Mesendoderm (in vitro differentiated cells): ENCODE measurements around the gene SSNA1.

Source experiments
- DNase-seq: peaks from one replicate; pipeline ENCODE4 v3.0.0; 2013
- H2AK5ac ChIP-seq: 2 replicates; pipeline ENCODE4 v1.6.1; 2013; ENCODE audit warnings: low read length, inconsistent platforms
- H2BK120ac ChIP-seq: 2 replicates; pipeline ENCODE4 v1.6.1; 2013; ENCODE audit warnings: low read depth, mild to moderate bottlenecking, low read length, moderate library complexity, mixed read lengths
- H2BK15ac ChIP-seq: replicated peaks from 2 replicates; pipeline ENCODE4 v1.6.1; 2013; ENCODE audit warnings: low read depth, mild to moderate bottlenecking, moderate library complexity
- H2BK5ac ChIP-seq: 2 replicates; pipeline ENCODE4 v1.6.1; 2013; ENCODE audit warnings: low read length, inconsistent platforms
- H3K18ac ChIP-seq: 2 replicates; pipeline ENCODE4 v1.6.1; 2013; ENCODE audit warnings: mild to moderate bottlenecking, low read length, mixed read lengths
- H3K23ac ChIP-seq: one replicate; pipeline ENCODE4 v1.6.1; 2013; ENCODE audit warnings: low read length
- H3K27ac ChIP-seq: 2 replicates; pipeline ENCODE4 v1.5.1; 2013; ENCODE audit warnings: low read depth, mild to moderate bottlenecking, inconsistent platforms, low read length, moderate library complexity
- H3K27me3 ChIP-seq: 2 replicates; pipeline ENCODE4 v1.6.1; 2013; ENCODE audit warnings: low read length, control low read depth, mild to moderate bottlenecking, inconsistent platforms; ENCODE audit not compliant: insufficient read depth, poor library complexity
- H3K36me3 ChIP-seq: 2 replicates; pipeline ENCODE4 v1.6.1; 2013; ENCODE audit warnings: low read length, inconsistent platforms; ENCODE audit not compliant: control insufficient read depth, insufficient read depth
- H3K4ac ChIP-seq: one replicate; pipeline ENCODE4 v1.6.1; 2013; ENCODE audit warnings: low read depth, mild to moderate bottlenecking, low read length, moderate library complexity
- H3K4me1 ChIP-seq: 2 replicates; pipeline ENCODE4 v1.6.1; 2013; ENCODE audit warnings: low read depth, low read length, inconsistent platforms; ENCODE audit not compliant: control insufficient read depth
- H3K4me2 ChIP-seq: 2 replicates; pipeline ENCODE4 v1.6.1; 2013; ENCODE audit warnings: low read length
- H3K4me3 ChIP-seq: 2 replicates; pipeline ENCODE4 v1.5.1; 2013; ENCODE audit warnings: mild to moderate bottlenecking, low read length
- H3K56ac ChIP-seq: one replicate; pipeline ENCODE4 v1.6.1; 2013; ENCODE audit warnings: low read length
- H3K79me1 ChIP-seq: 2 replicates; pipeline ENCODE4 v1.6.1; 2013; ENCODE audit warnings: low read length, inconsistent platforms
- H3K79me2 ChIP-seq: 2 replicates; pipeline ENCODE4 v1.6.1; 2013; ENCODE audit warnings: mild to moderate bottlenecking, low read length; ENCODE audit not compliant: control insufficient read depth, insufficient read depth
- H3K9ac ChIP-seq: 2 replicates; pipeline ENCODE4 v1.6.1; 2013; ENCODE audit warnings: low read length, inconsistent platforms
- H4K5ac ChIP-seq: one replicate; pipeline ENCODE4 v1.6.1; 2013; ENCODE audit warnings: low read length
- H4K8ac ChIP-seq: one replicate; pipeline ENCODE4 v1.6.1; 2013; ENCODE audit warnings: low read depth, mild to moderate bottlenecking, control low read depth, low read length, moderate library complexity
- WGBS: extraction: QIAGEN DNeasy Blood & Tissue Kit; methylation state at CpG from one replicate; pipeline ENCODE4 v1.1.7; 2013; ENCODE audit warnings: low lambda C conversion rate, missing lambda C conversion rate; ENCODE audit not compliant: insufficient coverage; ENCODE audit errors: extremely low coverage; 5-methylcytosine and 5-hydroxymethylcytosine counted together

SSNA1 gene

DNA sequence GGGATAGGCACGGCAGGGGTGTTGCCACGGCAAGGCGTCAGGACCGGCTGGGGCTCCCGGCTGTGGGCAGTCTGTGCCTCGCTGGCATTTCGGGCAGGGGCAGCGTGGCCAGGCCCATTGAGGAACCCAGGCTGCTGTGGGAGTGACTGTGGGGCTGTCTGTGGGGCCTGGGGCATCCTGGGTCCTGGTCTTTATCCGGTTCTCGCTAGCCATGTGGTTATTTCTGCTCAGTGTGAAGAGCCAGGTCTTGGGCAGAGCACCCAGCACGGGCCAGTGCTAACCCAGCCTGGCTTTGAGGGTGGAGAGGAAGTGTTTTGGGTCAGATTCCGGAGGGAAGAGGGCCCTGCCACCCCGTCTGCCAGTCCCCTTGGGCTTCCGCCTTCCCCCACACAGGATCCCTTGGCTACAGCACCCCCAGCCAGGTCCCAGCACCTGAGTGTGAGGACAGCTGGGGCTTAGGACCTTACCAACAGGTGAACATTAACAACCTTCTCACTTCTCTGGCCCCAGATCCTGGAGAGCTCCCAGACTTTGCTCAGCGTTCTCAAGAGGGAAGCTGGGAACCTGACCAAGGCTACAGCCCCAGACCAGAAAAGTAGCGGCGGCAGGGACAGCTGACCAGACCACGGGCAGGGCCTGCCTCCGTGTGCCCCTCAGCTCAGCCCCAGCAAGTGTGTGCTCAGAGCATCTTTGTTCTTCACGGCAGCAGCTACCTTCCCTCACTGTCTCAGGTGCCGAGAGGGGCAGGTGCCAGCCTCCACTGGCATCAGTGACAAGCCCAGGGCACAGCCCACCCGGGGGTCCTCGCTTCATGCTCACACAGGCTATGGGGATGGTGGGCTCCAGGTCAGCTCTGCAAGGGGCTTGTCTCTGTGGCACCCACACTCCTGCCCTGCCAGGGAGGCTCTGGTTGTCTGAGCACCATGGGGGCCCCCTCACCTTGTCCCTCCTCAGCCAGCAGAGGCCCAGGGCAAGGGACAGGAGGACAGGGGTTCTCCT is 1.1 kb downstream of the SSNA1 start:
- Histone ChIP-seq H3K27ac (peak overlapping the region; percentile 74), H3K23ac (peak overlapping the region; percentile 66), H3K27me3 (no peaks in the 10 kb centered on the region), H3K18ac (no peak overlapping the region), H2BK120ac (no peak overlapping the region), H4K5ac (no peak overlapping the region), H2BK15ac (no peak overlapping the region), H2BK5ac (no peak overlapping the region), H3K79me2 (peaks cover 16% of the 10 kb centered on the region), H3K56ac (peak overlapping the region; percentile 98), H3K79me1 (peaks cover 19% of the 10 kb centered on the region), H3K4me2 (peak overlapping the region; percentile 75), H4K8ac (no peak overlapping the region), H3K36me3 (no peaks in the 10 kb centered on the region), H2AK5ac (no peak overlapping the region), H3K4me3 (peak overlapping the region; percentile 69), H3K4ac (no peak overlapping the region), H3K4me1 (peaks cover 3% of the 10 kb centered on the region), H3K9ac (peak overlapping the region; percentile 84)
- WGBS: no CpG with 5 or more reads among the region's 23 CpGs
- no peak for DNase-seq

DNA sequence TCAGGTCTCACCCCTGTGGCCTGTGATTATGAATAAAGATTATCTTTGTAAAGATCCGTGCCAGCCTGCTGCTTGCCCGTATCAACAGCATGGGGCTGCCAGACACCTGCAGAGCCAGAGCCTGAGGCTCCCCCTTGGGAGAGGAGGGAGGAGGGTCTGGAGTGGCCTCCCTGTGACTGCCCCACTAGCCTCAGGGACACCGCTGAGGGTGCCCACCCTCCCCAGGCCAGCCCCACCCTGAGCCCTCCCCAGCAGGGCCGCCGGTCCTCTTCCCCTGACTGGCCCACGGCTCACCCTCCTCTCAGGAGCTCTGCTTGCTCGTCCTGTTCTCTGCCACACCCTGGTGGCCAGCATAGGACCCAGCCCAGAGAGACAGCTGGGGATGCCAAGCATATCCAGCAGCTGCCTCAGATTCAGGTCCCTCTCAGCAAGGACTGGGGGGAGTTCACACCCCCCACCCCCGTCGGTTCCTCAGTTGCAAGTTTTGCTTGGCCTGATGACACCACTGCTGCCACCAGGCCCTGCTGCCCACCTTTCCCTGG is 1.9 kb downstream of the SSNA1 start:
- WGBS: no CpG with 5 or more reads among the region's 9 CpGs

DNA sequence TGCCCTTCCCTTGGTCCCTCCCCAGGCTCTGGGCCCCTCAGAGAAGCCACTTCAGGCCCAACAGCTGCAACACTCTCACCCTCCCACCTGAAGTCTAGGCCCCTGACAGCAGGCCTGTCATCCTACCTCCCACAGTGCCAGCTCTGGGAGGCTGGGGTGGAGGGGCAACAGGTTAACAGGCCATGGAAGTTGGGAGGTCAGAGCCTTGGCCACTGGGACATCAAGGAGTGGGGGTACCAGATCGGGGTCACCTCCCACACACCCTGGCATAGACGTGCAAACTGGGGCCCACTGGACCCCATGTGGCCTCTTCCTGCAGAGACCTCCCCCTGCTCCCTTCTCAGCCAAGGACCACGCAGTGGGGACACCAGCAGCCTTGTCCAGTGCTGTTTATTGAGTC is 2.8 kb downstream of the SSNA1 start:
- Histone ChIP-seq H3K9ac (no peak overlapping the region), H3K4me1 (peaks cover 3% of the 10 kb centered on the region), H3K4me3 (no peak overlapping the region), H3K27ac (no peak overlapping the region), H3K36me3 (no peaks in the 10 kb centered on the region), H3K56ac (no peak overlapping the region), H3K79me1 (peaks cover 19% of the 10 kb centered on the region), H3K27me3 (no peaks in the 10 kb centered on the region), H2BK120ac (no peak overlapping the region), H4K5ac (no peak overlapping the region), H4K8ac (no peak overlapping the region), H3K79me2 (peaks cover 16% of the 10 kb centered on the region), H3K4ac (no peak overlapping the region), H2AK5ac (no peak overlapping the region), H3K18ac (no peak overlapping the region), H3K4me2 (no peak overlapping the region), H2BK15ac (no peak overlapping the region), H2BK5ac (no peak overlapping the region), H3K23ac (no peak overlapping the region)
- WGBS: no CpG with 5 or more reads among the region's 3 CpGs
- no peak for DNase-seq

More for the DNA sequence above, 1.9 kb downstream of the SSNA1 start:
- no peaks in the 10 kb centered on the region for H3K27me3 ChIP-seq
- H3K27ac ChIP-seq: no peak overlapping the region
- no peak overlapping the region for H3K4me3 ChIP-seq
- no peak overlapping the region for H2BK5ac ChIP-seq
- no peak for DNase-seq
- H3K79me2 ChIP-seq: peaks cover 16% of the 10 kb centered on the region
- no peak overlapping the region for H2BK120ac ChIP-seq
- H3K56ac ChIP-seq: no peak overlapping the region
- no peak overlapping the region for H3K23ac ChIP-seq
- no peak overlapping the region for H3K18ac ChIP-seq
- H4K8ac ChIP-seq: no peak overlapping the region
- no peak overlapping the region for H4K5ac ChIP-seq
- no peak overlapping the region for H3K4ac ChIP-seq
- H2BK15ac ChIP-seq: no peak overlapping the region
- H3K79me1 ChIP-seq: peaks cover 19% of the 10 kb centered on the region
- no peak overlapping the region for H3K9ac ChIP-seq
- H3K4me1 ChIP-seq: peaks cover 3% of the 10 kb centered on the region
- H2AK5ac ChIP-seq: no peak overlapping the region
- H3K36me3 ChIP-seq: no peaks in the 10 kb centered on the region
- no peak overlapping the region for H3K4me2 ChIP-seq

DNA sequence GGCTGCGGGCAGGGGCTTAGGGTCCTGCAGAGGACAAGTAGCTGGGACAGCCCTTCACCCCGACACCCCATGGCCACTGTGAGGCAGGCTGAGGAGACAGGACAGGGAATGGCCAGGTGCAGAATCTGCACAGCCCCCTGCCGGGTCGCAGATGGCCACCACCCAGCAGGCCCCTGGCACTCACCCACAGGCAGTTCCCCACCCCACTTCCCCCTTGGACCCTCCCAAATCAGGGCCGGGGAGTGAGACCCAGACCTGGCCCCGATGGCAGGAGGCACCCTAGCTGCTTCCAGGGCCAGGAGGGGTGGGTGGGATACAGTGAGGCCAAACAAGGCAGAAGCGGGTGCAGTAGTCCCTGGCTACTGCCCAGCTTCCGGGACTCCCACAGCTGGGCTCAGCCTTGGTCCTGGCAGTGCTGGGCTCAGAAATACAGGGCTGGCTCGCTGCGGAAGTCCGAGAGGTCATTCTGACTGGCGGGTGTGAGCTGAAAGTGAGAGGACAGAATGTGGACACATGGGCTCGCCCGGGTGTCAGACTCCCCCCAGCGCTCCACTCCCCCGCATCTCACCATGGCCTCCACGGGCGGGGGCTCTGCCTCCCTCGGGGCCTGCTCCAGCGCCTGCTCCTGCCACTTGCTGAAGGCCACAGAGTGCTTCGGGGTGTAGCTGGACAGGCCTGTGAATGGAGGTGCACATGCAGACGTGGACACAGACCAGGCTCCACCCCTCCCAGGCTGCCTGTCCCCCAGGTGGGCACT is 3.4 kb downstream of the SSNA1 start:
- no peak overlapping the region for H4K8ac ChIP-seq
- no peak overlapping the region for H2AK5ac ChIP-seq
- H3K56ac ChIP-seq: no peak overlapping the region
- peaks cover 18% of the 10 kb centered on the region for H3K79me1 ChIP-seq
- H3K27me3 ChIP-seq: no peaks in the 10 kb centered on the region
- H3K23ac ChIP-seq: no peak overlapping the region
- no peak overlapping the region for H2BK5ac ChIP-seq
- H3K9ac ChIP-seq: no peak overlapping the region
- H3K4ac ChIP-seq: no peak overlapping the region
- H3K4me2 ChIP-seq: no peak overlapping the region
- H3K4me1 ChIP-seq: peaks cover 3% of the 10 kb centered on the region
- H4K5ac ChIP-seq: no peak overlapping the region
- H3K36me3 ChIP-seq: no peaks in the 10 kb centered on the region
- H2BK15ac ChIP-seq: no peak overlapping the region
- H3K18ac ChIP-seq: no peak overlapping the region
- H3K4me3 ChIP-seq: no peak overlapping the region
- peaks cover 12% of the 10 kb centered on the region for H3K79me2 ChIP-seq
- no peak overlapping the region for H3K27ac ChIP-seq
- no peak overlapping the region for H2BK120ac ChIP-seq
- no CpG with 5 or more reads among the region's 22 CpGs for WGBS
- no peak for DNase-seq

DNA sequence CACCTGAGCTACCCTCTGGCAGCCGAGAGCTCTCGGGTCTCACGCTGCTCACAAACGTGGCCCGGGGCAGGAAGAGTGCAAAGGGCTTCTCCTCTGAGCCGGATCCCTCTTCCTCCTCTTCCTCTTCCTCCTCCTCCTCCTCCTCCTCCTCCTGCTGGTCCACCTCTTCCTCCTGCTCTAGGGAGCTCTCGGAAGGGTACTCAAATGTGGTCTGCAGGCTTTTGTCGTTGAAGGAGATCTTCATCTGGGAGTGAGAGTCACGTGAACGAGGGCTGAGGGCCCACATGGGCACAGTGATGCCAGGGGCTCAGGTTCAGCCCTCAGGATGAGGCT is 3.9 kb downstream of the SSNA1 start:
- Histone ChIP-seq H3K4ac (no peak overlapping the region), H2BK5ac (no peak overlapping the region), H2AK5ac (no peak overlapping the region), H4K8ac (no peak overlapping the region), H3K4me1 (peaks cover 3% of the 10 kb centered on the region), H3K27ac (no peak overlapping the region), H2BK15ac (no peak overlapping the region), H3K56ac (no peak overlapping the region), H4K5ac (no peak overlapping the region), H3K36me3 (no peaks in the 10 kb centered on the region), H3K4me2 (no peak overlapping the region), H3K27me3 (no peaks in the 10 kb centered on the region), H3K18ac (no peak overlapping the region), H2BK120ac (no peak overlapping the region), H3K9ac (no peak overlapping the region), H3K79me1 (peaks cover 13% of the 10 kb centered on the region), H3K4me3 (no peak overlapping the region), H3K79me2 (peaks cover 7% of the 10 kb centered on the region), H3K23ac (no peak overlapping the region)
- no CpG with 5 or more reads among the region's 10 CpGs for WGBS
- no peak for DNase-seq
